ENCODE measurements around the gene GPR135. TPM values are rescaled to one million over a fixed set of nuclear protein-coding genes. Genes with fewer than 3 reads are reported as not detected.
A peak's percentile ranks its signal among the peaks of the same experiment; 100 is the strongest.

GPR135 gene
- total and polyA plus RNA-seq, 2 donors (not counting 1 experiment from before 2014, with no cell fraction given) = 2.1 to 3.0 TPM

DNA sequence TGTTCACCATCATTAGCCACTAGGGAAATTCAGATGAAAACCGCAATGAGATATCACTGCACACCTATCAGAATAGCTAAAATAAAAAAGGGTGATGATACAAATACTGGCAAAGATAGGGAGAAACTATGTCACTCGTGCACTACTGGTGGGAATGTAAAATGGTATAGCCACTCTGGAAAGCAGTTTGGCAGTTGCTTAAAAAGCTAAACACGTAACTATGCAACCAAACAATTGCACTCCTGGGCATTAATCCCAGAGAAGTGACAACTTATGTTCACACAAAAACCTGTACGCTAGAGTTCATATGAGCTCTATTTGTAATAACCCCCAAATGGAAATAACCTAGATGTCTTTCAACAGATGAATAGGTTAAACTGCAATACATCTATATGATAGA is 35.4 kb downstream of the GPR135 start:
- Histone ChIP-seq H3K9ac (ENCODE audit: insufficient read depth, low read length) (no peak overlapping the region), H3K4me1 (ENCODE audit: control insufficient read depth, extremely low read depth, insufficient read depth, low read length) (peaks cover 17% of the 10 kb centered on the region)
- TF ChIP-seq EZH2 (IDR thresholded peaks at IDR 0.05; ENCODE audit: low read length, missing control alignments) = no peak
- TF ChIP-seq, protein P1, sequence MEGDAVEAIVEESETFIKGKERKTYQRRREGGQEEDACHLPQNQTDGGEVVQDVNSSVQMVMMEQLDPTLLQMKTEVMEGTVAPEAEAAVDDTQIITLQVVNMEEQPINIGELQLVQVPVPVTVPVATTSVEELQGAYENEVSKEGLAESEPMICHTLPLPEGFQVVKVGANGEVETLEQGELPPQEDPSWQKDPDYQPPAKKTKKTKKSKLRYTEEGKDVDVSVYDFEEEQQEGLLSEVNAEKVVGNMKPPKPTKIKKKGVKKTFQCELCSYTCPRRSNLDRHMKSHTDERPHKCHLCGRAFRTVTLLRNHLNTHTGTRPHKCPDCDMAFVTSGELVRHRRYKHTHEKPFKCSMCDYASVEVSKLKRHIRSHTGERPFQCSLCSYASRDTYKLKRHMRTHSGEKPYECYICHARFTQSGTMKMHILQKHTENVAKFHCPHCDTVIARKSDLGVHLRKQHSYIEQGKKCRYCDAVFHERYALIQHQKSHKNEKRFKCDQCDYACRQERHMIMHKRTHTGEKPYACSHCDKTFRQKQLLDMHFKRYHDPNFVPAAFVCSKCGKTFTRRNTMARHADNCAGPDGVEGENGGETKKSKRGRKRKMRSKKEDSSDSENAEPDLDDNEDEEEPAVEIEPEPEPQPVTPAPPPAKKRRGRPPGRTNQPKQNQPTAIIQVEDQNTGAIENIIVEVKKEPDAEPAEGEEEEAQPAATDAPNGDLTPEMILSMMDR (conservative IDR thresholded peaks at IDR 0.05 in 1 of 2, IDR thresholded peaks at IDR 0.05 in 1 of 2; ENCODE audit: low read depth in 1 of 2, low read length in 2 of 2) = no peak

DNA sequence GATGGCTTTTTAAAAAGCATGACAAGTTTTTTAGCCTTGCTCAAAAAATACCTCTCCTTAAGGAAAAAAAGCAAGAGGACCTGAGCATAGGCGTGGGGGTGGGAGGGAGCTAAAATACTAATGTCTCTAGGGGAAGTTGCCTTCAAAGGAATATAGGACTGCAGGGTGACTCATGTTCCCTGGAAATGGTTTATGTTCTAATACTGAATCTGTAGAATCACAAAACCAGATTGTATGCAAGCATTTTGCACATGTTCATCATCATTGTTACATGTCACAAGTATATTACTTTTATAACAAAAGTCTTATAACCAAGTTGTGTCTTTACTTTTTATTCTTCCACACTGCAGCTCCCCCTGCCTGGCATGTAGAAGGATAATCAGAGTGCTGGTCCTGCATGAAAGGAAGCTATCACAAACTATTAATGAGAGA is 36.6 kb downstream of the GPR135 start:
- H3K79me2 ChIP-seq (ENCODE audit: control insufficient read depth, insufficient read depth, low read length) = no peaks in the 10 kb centered on the region
- H3K36me3 ChIP-seq (ENCODE audit: control insufficient read depth, insufficient read depth, low read length) = no peaks in the 10 kb centered on the region
- H3K4me2 ChIP-seq (ENCODE audit: extremely low read depth, insufficient read depth, low read length) = peak overlapping the region; percentile 26
- H2AFZ ChIP-seq (ENCODE audit: low read length) = no peak overlapping the region
- DNase-seq (ENCODE audit: low read depth in 2 of 2) = peak; percentile 76 to 85
- H3K27ac ChIP-seq (ENCODE audit: insufficient read depth, low read length) = peak overlapping the region; percentile 60
- H3K9ac ChIP-seq (ENCODE audit: insufficient read depth, low read length) = no peak overlapping the region
- peaks cover 17% of the 10 kb centered on the region for H3K4me1 ChIP-seq (ENCODE audit: control insufficient read depth, extremely low read depth, insufficient read depth, low read length)
- H3K27me3 ChIP-seq (ENCODE audit: control insufficient read depth, insufficient read depth, low read length) = no peaks in the 10 kb centered on the region
- no peaks in the 10 kb centered on the region for H4K20me1 ChIP-seq (ENCODE audit: control insufficient read depth, extremely low read depth, insufficient read depth, low read length)
- TF ChIP-seq, protein P1 (conservative IDR thresholded peaks at IDR 0.05 in 1 of 2, IDR thresholded peaks at IDR 0.05 in 1 of 2; ENCODE audit: low read depth in 1 of 2, low read length in 2 of 2) = peak; percentile 41 to 52
- no peak for TF ChIP-seq EZH2 (IDR thresholded peaks at IDR 0.05; ENCODE audit: low read length, missing control alignments)
- no peak overlapping the region for H3K4me3 ChIP-seq (replicated peaks in 1 of 4; ENCODE audit: control extremely low read depth in 1 of 4, insufficient read depth in 1 of 4, low read depth in 3 of 4, low read length in 4 of 4)
- H3K9me3 ChIP-seq (ENCODE audit: control insufficient read depth, insufficient read depth, low read depth, low read length) = no peaks in the 10 kb centered on the region

More for the DNA sequence above, 35.4 kb downstream of the GPR135 start:
- H3K9me3 ChIP-seq (ENCODE audit: control insufficient read depth, insufficient read depth, low read depth, low read length) = no peaks in the 10 kb centered on the region
- no peak overlapping the region for H3K4me2 ChIP-seq (ENCODE audit: extremely low read depth, insufficient read depth, low read length)
- H3K27ac ChIP-seq (ENCODE audit: insufficient read depth, low read length) = no peak overlapping the region
- H2AFZ ChIP-seq (ENCODE audit: low read length) = no peak overlapping the region
- H3K27me3 ChIP-seq (ENCODE audit: control insufficient read depth, insufficient read depth, low read length) = no peaks in the 10 kb centered on the region
- DNase-seq (ENCODE audit: low read depth in 2 of 2) = no peak
- H3K4me3 ChIP-seq (replicated peaks in 1 of 4; ENCODE audit: control extremely low read depth in 1 of 4, insufficient read depth in 1 of 4, low read depth in 3 of 4, low read length in 4 of 4) = no peak overlapping the region
- no peaks in the 10 kb centered on the region for H3K36me3 ChIP-seq (ENCODE audit: control insufficient read depth, insufficient read depth, low read length)
- H4K20me1 ChIP-seq (ENCODE audit: control insufficient read depth, extremely low read depth, insufficient read depth, low read length) = no peaks in the 10 kb centered on the region
- H3K79me2 ChIP-seq (ENCODE audit: control insufficient read depth, insufficient read depth, low read length) = no peaks in the 10 kb centered on the region

DNA sequence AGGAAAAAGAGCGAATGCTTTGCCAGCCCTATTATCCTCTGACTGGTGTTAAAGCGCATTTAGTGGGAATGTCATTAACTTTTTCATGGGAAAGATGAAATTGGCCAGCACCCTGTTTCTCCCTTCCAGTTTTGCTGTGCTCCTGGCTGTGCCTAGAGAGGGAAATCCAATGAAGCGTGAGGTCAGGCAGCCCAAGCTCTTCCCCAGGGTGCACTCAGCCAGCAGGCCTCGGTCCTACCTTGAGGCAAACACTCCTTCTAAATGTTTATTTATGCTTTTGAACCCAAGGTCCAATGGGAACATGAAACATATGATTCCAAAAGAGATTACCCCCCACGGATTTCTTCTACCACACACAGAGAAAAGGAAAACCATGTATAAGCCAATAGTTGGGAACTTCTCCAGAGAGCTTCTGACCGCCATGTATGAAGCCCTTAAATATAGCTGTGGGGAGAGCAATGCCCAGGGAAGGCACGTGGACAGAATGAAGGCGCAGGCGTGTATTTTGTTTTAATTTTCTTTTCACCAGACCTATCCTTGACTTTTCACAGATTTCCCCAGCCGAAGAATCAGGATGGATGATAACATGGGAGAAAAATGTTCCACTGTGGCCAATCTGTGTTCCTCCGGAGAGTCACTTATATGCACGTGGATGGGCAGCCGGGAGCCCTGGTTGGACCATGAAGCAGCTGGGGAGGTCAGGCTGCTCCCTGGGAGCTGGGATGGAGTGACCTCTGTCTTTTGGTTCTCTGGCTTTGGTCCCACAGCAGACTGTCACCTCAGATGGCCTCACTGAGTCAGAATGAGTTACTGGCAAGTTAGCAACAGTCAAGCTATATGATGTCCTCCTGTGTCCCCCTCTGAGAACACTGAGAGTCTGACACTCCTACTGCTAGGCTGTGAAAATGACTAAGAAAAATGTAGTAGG is 37.3 kb downstream of the GPR135 start:
- H3K4me2 ChIP-seq (ENCODE audit: extremely low read depth, insufficient read depth, low read length) = peak overlapping the region; percentile 26
- H3K4me1 ChIP-seq (ENCODE audit: control insufficient read depth, extremely low read depth, insufficient read depth, low read length) = peaks cover 17% of the 10 kb centered on the region
- H3K4me3 ChIP-seq (replicated peaks in 1 of 4; ENCODE audit: control extremely low read depth in 1 of 4, insufficient read depth in 1 of 4, low read depth in 3 of 4, low read length in 4 of 4) = no peak overlapping the region
- H2AFZ ChIP-seq (ENCODE audit: low read length) = no peak overlapping the region
- TF ChIP-seq EZH2 (IDR thresholded peaks at IDR 0.05; ENCODE audit: low read length, missing control alignments) = no peak
- TF ChIP-seq, protein P1 (conservative IDR thresholded peaks at IDR 0.05 in 1 of 2, IDR thresholded peaks at IDR 0.05 in 1 of 2; ENCODE audit: low read depth in 1 of 2, low read length in 2 of 2) = no peak
- peak; percentile 58 to 70 for DNase-seq (ENCODE audit: low read depth in 2 of 2)
- no peak overlapping the region for H3K9ac ChIP-seq (ENCODE audit: insufficient read depth, low read length)
- H3K36me3 ChIP-seq (ENCODE audit: control insufficient read depth, insufficient read depth, low read length) = no peaks in the 10 kb centered on the region
- no peaks in the 10 kb centered on the region for H4K20me1 ChIP-seq (ENCODE audit: control insufficient read depth, extremely low read depth, insufficient read depth, low read length)
- no peaks in the 10 kb centered on the region for H3K79me2 ChIP-seq (ENCODE audit: control insufficient read depth, insufficient read depth, low read length)
- H3K9me3 ChIP-seq (ENCODE audit: control insufficient read depth, insufficient read depth, low read depth, low read length) = no peaks in the 10 kb centered on the region
- peak overlapping the region; percentile 60 for H3K27ac ChIP-seq (ENCODE audit: insufficient read depth, low read length)
- no peaks in the 10 kb centered on the region for H3K27me3 ChIP-seq (ENCODE audit: control insufficient read depth, insufficient read depth, low read length)
